Karpas-422 (cell line): Measurements from ENCODE around the gene ADGRG6. TPM values are rescaled to one million over a fixed set of nuclear protein-coding genes. Genes with fewer than 3 reads are reported as not detected.
A peak's percentile ranks its signal among the peaks of the same experiment; 100 is the strongest.

Experiments used
- DNase-seq: peaks from one replicate; pipeline ENCODE4 v3.0.0-alpha.2; 2015
- H2AFZ ChIP-seq: fragments of 200-600 bp; sonication (generic); 2 replicates; pipeline ENCODE4 v1.6.1; 2014; ENCODE audit warnings: antibody characterized with exemption, low read length, mixed read lengths
- H3K27ac ChIP-seq: fragments of 200-600 bp; sonication (generic); 2 replicates; pipeline ENCODE4 v1.5.1; 2014; ENCODE audit warnings: mild to moderate bottlenecking, low read length, moderate library complexity
- H3K27me3 ChIP-seq: fragments of 200-600 bp; sonication (generic); 2 replicates; pipeline ENCODE4 v1.6.1; 2014; ENCODE audit warnings: low read length, mixed read lengths
- H3K36me3 ChIP-seq: fragments of 200-600 bp; sonication (generic); 2 replicates; pipeline ENCODE4 v1.6.1; 2014; ENCODE audit warnings: low read length, mixed read lengths; ENCODE audit not compliant: insufficient read depth
- H3K4me1 ChIP-seq: fragments of 200-600 bp; sonication (generic); 2 replicates; pipeline ENCODE4 v1.6.1; 2014; ENCODE audit warnings: mild to moderate bottlenecking, low read length, mixed read lengths
- H3K4me2 ChIP-seq: fragments of 200-600 bp; sonication (generic); 2 replicates; pipeline ENCODE4 v1.6.1; 2014; ENCODE audit warnings: low read length, low read depth, mild to moderate bottlenecking; ENCODE audit not compliant: poor library complexity, severe bottlenecking
- H3K4me3 ChIP-seq: fragments of 200-600 bp; sonication (generic); 2 replicates; pipeline ENCODE4 v1.5.1; 2014; ENCODE audit warnings: mild to moderate bottlenecking, antibody characterized with exemption, low read length, mixed read lengths
- H3K79me2 ChIP-seq: fragments of 200-600 bp; sonication (generic); 2 replicates; pipeline ENCODE4 v1.6.1; 2014; ENCODE audit warnings: mild to moderate bottlenecking, low read length, mixed read lengths
- H3K9ac ChIP-seq: fragments of 200-600 bp; sonication (generic); 2 replicates; pipeline ENCODE4 v1.6.0; 2014; ENCODE audit warnings: low read length
- H3K9me2 ChIP-seq: fragments of 200-600 bp; sonication (generic), shearing (Covaris generic); replicated peaks from 2 replicates; pipeline ENCODE4 v1.6.0; 2014; ENCODE audit warnings: mild to moderate bottlenecking, low read length, moderate library complexity; ENCODE audit not compliant: insufficient read depth
- H3K9me3 ChIP-seq: fragments of 300-700, 200-600 bp; sonication (generic); 2 replicates; pipeline ENCODE4 v1.6.1; 2014; ENCODE audit warnings: low read length, mixed read lengths
- H4K20me1 ChIP-seq: fragments of 200-600 bp; sonication (generic); 2 replicates; pipeline ENCODE4 v1.6.1; 2014; ENCODE audit warnings: mild to moderate bottlenecking, antibody characterized with exemption, low read length, low read depth; ENCODE audit not compliant: insufficient read depth
- total RNA-seq: library from RNA; depleted of rRNA; stranded (reverse); fragments of >200 nt; shearing (Covaris generic); gene quantifications from 2 replicates; pipeline ENCODE4 v1.2.3, GENCODE V29; 2014; ENCODE audit warnings: low replicate concordance

The ADGRG6 gene
- total RNA-seq, 1 experiment from 2014 or later: not detected

- no peaks in the 10 kb centered on the region for H3K79me2 ChIP-seq
- no peak overlapping the region for H3K4me2 ChIP-seq
- H2AFZ ChIP-seq: no peak overlapping the region
These were observed 76.5 kb downstream of the ADGRG6 start for GRCh38 chr6:142378138-142378875.

GRCh38 chr6:142380626-142381025, 78.8 kb downstream of the ADGRG6 start:
- Histone ChIP-seq H3K9ac (no peak overlapping the region), H3K79me2 (no peaks in the 10 kb centered on the region), H2AFZ (no peak overlapping the region), H3K9me2 (no peaks in the 10 kb centered on the region), H3K27ac (no peak overlapping the region), H3K4me3 (no peak overlapping the region), H3K27me3 (no peaks in the 10 kb centered on the region), H3K4me2 (no peak overlapping the region), H3K36me3 (no peaks in the 10 kb centered on the region), H4K20me1 (no peaks in the 10 kb centered on the region), H3K4me1 (no peaks in the 10 kb centered on the region; the same call in 1 of the 2 replicates), H3K9me3 (no peaks in the 10 kb centered on the region)
- DNase-seq: peak; percentile 49

More at GRCh38 chr6:142378138-142378875, 76.5 kb downstream of the ADGRG6 start:
- no peaks in the 10 kb centered on the region for H3K36me3 ChIP-seq
- no peaks in the 10 kb centered on the region for H3K9me2 ChIP-seq
- DNase-seq: no peak
- H3K27ac ChIP-seq: no peak overlapping the region
- no peak overlapping the region for H3K4me3 ChIP-seq
- no peaks in the 10 kb centered on the region for H4K20me1 ChIP-seq
- no peaks in the 10 kb centered on the region for H3K9me3 ChIP-seq
- no peak overlapping the region for H3K9ac ChIP-seq
- no peaks in the 10 kb centered on the region; the same call in 1 of the 2 replicates for H3K4me1 ChIP-seq
- no peaks in the 10 kb centered on the region for H3K27me3 ChIP-seq

- Histone ChIP-seq H3K27ac (no peak overlapping the region), H3K9me2 (no peaks in the 10 kb centered on the region), H3K9ac (no peak overlapping the region), H2AFZ (no peak overlapping the region), H3K79me2 (no peaks in the 10 kb centered on the region), H3K27me3 (no peaks in the 10 kb centered on the region), H3K9me3 (no peaks in the 10 kb centered on the region), H4K20me1 (no peaks in the 10 kb centered on the region), H3K4me1 (no peaks in the 10 kb centered on the region; the same call in 1 of the 2 replicates), H3K36me3 (no peaks in the 10 kb centered on the region), H3K4me2 (no peak overlapping the region), H3K4me3 (no peak overlapping the region)
- DNase-seq: no peak
These were observed 79.4 kb downstream of the ADGRG6 start for GRCh38 chr6:142381181-142381580.

- DNase-seq: no peak
- no peaks in the 10 kb centered on the region; the same call in 1 of the 2 replicates for H3K4me1 ChIP-seq
These were observed 80.1 kb downstream of the ADGRG6 start for GRCh38 chr6:142381845-142382378.

GRCh38 chr6:142384519-142385254, 82.9 kb downstream of the ADGRG6 start:
- Histone ChIP-seq H3K79me2 (no peaks in the 10 kb centered on the region), H2AFZ (no peak overlapping the region)

More at GRCh38 chr6:142381845-142382378, 80.1 kb downstream of the ADGRG6 start:
- H3K9ac ChIP-seq: no peak overlapping the region
- no peak overlapping the region for H3K27ac ChIP-seq
- H2AFZ ChIP-seq: no peak overlapping the region
- no peaks in the 10 kb centered on the region for H4K20me1 ChIP-seq
- no peaks in the 10 kb centered on the region for H3K36me3 ChIP-seq
- H3K79me2 ChIP-seq: no peaks in the 10 kb centered on the region
- H3K4me3 ChIP-seq: no peak overlapping the region
- no peaks in the 10 kb centered on the region for H3K27me3 ChIP-seq
- no peaks in the 10 kb centered on the region for H3K9me3 ChIP-seq
- H3K9me2 ChIP-seq: no peaks in the 10 kb centered on the region
- no peak overlapping the region for H3K4me2 ChIP-seq

GRCh38 chr6:142385352-142385751, 83.5 kb downstream of the ADGRG6 start:
- no peaks in the 10 kb centered on the region for H3K27me3 ChIP-seq
- no peak overlapping the region for H3K9ac ChIP-seq
- H3K4me2 ChIP-seq: no peak overlapping the region
- H3K4me3 ChIP-seq: no peak overlapping the region
- no peak for DNase-seq
- no peaks in the 10 kb centered on the region for H3K4me1 ChIP-seq
- H3K79me2 ChIP-seq: no peaks in the 10 kb centered on the region
- H3K9me2 ChIP-seq: no peaks in the 10 kb centered on the region
- H4K20me1 ChIP-seq: no peaks in the 10 kb centered on the region
- H2AFZ ChIP-seq: no peak overlapping the region
- H3K36me3 ChIP-seq: no peaks in the 10 kb centered on the region
- H3K9me3 ChIP-seq: no peaks in the 10 kb centered on the region
- H3K27ac ChIP-seq: no peak overlapping the region

More at GRCh38 chr6:142384519-142385254, 82.9 kb downstream of the ADGRG6 start:
- H3K9me2 ChIP-seq: no peaks in the 10 kb centered on the region
- no peak overlapping the region for H3K9ac ChIP-seq
- H3K27me3 ChIP-seq: no peaks in the 10 kb centered on the region
- H3K36me3 ChIP-seq: no peaks in the 10 kb centered on the region
- no peak overlapping the region for H3K4me2 ChIP-seq
- H3K4me3 ChIP-seq: no peak overlapping the region
- H4K20me1 ChIP-seq: no peaks in the 10 kb centered on the region
- no peak for DNase-seq
- no peaks in the 10 kb centered on the region for H3K4me1 ChIP-seq
- H3K27ac ChIP-seq: no peak overlapping the region
- H3K9me3 ChIP-seq: no peaks in the 10 kb centered on the region

- Histone ChIP-seq H3K4me1 (no peaks in the 10 kb centered on the region), H3K4me3 (no peak overlapping the region), H3K9me3 (no peaks in the 10 kb centered on the region)
These were observed 84.8 kb downstream of the ADGRG6 start for GRCh38 chr6:142386657-142387056.

More at GRCh38 chr6:142386657-142387056, 84.8 kb downstream of the ADGRG6 start:
- Histone ChIP-seq H3K27ac (no peak overlapping the region), H4K20me1 (no peaks in the 10 kb centered on the region), H3K9ac (no peak overlapping the region), H3K9me2 (no peaks in the 10 kb centered on the region), H3K79me2 (no peaks in the 10 kb centered on the region), H3K4me2 (no peak overlapping the region), H3K27me3 (no peaks in the 10 kb centered on the region), H3K36me3 (no peaks in the 10 kb centered on the region), H2AFZ (no peak overlapping the region)
- DNase-seq: no peak
